Measurements from ENCODE around the gene LSM4.

LSM4 gene

DNA sequence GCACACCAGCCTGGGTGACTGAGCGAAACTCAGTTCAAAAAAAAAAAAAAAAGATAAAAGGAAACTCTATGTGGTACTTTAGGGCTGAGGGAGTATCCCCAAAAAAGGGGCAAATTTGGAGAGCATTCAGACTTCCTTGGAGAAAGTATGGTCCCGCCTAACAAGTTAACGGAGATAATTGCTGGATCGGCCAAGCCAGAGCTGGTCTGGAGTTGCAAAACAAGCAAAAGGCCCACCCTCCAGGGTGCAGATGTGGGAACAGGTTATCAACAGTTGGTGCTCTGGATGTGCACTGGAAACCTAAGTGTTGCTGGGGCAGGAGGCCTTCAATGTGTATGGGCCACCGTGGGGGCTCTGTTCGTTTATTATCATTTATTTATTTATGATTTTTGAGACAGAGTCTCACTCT is 51.4 kb downstream of the LSM4 start:
- no peak for DNase-seq

DNA sequence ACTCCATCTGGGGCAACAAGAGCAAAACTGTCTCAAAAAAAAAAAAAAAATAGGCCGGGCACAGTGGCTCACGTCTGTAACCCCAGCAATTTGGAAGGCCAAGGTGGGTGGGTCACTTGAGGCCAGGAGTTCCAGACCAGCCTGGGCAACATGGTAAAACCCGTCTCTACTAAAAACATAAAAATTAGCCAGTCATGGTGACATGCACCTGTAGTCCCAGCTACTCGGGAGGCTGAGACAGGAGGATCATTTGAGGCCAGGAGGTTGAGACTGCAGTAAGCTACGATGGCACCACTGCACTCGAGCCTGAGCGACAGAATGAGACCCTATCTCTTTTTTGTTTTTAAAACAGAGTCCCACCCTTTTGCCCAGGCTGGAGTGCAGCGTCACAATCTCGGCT is 52.5 kb downstream of the LSM4 start:
- no peak for DNase-seq

DNA sequence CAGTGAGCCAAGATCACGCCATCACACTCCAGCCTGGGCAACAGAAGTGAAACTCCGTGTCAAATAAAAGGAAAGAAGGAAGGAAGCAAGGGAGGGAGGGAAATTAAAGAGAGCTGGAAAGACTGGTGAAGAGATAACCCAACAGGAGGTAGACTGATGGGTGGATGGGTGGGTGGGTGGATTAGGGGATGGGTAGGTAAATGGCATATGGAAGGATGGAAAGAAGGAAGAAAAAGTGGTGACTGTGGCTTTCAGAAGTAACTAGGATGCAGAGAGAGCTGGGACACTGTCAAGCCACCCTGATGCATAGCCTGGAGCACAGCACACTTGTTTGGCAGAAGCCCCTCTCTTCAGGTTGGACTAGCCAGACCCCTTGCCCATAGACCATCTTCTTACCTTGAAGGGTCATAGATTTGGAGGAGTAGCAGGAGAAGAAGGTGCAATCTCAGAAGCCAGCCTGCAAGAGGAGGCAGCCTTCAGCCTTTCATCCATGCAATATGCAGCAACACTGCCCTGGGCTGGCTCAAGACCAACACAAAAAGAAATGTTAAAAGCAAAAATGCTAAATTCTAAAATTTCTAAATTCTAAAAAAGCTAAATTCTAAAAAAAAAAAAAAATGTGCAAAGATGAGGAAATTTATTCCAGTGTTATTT is 53.7 kb downstream of the LSM4 start:
- no peak for DNase-seq

DNA sequence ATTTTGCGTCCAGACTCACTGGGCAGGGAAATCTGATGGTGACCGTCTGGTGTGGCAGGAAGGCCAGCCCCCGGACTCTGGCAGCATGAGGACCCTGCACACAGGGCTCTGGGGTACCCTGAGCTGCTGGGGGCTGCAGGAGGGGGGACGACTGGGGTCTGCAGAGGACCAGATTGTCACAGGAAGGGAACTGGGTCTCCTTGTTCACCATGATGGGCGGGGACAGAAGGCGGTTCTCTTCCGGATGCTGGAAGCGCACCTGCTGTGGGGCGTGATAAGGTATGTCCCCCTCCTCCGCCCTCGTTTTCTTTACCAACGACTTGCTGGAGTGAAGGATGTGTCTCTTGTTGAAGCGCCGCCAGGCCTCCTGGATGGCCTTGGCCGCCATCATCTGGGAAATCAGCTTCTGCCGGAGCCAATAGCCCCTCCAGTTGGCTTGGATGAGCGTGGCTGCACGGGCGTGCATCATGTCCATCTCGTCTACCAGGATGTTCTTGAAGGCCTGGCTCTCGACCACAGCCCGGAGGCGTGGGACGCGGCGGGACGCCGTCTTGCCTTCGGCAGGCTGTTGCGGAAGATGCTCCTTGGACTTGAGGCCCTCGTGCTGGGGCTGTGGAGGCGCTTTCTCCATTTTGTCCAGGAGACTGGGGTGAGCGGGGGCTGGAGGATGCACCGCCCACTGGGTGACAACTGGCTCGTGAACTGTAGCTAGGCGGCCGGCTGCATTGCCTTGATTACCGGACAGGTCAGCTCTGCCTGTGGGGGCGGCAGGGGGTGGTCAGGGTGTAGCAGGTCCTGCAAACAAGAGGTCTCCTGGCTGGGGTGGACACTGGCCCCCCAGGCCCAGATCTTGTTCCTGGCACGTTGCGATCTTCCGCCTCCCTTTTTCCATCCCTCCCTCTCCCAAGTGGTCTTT is 55.8 kb downstream of the LSM4 start:
- DNase-seq = no peak

DNA sequence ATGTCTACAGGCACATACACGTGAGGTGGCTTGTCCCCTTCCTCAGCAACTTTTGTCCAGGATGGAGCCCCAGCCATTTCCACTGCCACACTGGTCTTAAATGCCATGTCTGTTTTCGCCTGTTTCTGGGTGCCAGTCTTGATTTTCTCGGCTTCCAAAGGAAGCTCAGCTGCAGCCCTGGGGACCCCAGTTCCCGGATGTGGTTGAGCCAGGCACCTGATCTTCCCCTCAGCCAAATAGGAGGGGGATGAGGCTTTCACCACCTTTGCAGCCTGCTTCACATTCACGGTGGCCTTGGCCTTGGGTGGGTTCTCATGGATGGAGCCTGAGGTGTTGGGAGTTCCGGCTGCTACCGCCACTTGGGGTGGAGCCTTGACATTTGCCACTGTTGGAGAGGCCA is 57.3 kb downstream of the LSM4 start:
- no peak for DNase-seq

DNA sequence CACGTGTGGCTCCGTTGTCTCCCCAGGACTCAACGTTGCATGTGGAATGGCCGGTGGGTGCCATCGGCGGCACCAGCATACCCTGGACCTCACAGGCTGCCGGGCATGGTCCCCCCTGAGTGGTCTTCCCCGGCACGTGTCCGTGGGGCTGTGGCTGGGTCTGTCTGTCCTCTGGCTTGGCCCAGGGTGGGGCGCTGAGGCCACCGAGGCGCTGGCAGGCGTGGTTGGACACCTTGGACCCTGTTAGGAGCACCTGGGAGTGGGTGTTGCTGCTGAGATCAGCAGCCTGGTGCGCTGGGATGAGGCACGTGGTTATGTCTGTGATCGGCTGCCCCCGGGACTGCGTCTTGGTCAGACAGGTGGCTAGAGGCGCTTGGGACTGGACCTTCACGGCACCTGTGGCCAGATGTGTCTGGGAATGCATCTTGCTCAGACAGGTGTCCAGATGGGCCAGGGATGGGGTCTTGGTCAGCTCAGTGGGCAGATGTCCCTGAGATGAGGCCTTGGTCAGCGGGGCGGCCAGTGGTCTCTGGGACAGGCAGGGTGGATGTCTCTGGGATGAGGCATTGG is 57.8 kb downstream of the LSM4 start:
- no peak for DNase-seq

DNA sequence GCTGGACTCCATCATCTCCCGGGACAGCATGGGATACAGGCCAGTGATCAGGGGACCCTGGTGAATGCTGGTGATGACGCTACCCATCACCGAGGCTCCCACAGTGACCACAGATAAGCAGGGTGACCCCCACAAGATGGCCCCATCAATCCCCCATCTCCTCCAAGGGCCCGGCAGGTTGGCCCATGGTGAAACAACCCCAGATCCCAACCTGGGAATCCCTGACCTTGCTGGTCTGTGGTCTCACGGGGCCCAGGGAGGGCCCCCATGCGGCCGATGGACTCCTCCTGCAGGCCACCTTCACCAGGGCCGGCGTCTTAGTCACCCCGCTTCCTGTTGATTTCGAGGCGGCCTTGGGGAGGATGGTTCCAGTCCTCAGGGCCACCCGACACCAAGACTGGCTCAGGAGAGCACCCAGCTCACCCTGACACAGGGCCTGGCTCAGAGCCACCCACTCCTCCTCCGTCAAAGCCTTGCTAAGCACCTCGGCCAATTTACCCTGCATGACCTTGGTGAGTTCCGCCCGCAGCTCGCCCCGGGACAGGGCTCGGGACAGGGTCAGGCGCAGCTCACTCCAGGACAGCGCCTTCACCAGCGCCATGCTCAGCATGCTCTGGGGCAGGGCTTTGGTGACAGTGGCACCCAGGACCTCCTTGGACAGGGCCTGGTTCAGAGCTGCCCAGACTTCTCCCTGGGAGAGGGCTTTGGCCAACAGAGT is 58.6 kb downstream of the LSM4 start:
- no peak for DNase-seq

DNA sequence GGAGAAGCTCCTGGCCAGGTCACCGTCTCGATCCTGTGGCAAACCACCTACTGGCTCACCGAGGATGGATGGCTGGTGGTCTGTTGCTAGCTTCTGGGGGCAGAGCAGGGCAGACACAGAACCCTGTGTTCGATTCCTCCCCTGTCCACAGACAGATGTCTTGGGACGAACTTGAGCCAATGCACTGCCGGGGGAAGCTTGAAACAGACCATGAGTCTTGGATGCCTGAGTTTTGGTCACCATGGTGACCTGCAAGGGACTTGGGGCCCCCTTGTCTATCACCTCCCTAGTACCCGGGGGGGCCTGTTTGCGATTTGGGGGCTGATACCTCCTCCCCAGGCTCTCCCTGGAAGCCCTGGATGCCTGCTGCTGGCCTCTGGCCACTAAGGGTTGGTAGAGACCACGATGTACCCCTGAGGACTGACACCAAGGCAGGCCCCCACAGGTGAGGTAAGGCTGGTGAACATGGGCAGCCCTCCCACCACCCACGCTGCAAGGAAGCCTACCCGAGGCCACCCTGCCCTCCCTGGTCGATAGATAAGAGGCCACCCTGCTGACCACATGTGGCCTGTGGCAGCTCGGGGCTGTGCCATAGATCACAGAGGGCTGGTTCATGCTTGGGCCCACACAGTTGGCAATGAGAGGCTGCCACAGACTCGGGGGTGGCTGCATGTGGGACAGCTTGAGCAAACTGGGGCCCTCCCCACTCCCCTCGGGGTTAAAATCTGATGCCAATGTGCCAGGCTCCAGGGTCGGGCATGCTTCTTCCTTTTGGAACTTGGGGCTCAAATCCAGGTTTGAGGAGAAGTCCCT is 59.3 kb downstream of the LSM4 start:
- no peak for DNase-seq

DNA sequence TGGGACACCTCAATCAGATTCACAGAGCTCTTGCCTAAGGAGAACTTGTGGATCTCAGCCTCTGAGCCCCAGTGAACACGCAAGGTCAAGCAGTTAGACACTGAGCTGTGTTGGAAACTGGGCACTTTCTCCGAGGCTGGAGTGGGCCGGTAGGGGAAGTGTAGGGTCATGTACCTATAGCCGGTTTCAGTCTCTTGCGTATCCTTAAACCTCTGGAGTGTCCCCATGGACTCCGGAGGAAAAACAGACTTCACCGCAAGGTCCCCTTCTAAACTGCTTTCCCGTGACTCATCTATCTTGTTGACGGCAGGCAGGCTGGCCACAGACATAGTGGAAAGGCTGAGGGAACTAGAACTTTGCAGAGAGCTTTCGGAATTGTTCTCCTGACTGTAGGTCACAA is 60.0 kb downstream of the LSM4 start:
- DNase-seq = no peak

DNA sequence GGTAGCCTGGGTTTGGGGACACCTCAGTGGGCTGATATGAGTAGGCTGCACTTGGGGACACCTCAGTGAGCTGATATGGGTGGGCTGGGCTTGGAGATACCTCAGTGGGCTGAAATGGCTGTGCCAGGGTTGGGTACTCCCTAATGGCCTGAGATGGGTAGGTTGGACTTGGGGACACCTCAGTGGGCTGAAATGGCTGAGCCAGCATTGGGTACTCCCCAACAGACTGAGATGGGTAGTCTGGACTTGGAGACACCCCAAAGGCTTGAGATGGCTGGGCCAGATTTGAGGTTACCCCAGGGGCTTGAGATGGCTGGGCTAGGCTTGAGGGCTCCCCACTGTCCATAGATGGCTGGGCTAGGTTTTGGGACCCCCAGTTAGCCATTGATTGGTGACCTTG is 60.7 kb downstream of the LSM4 start:
- no peak for DNase-seq

DNA sequence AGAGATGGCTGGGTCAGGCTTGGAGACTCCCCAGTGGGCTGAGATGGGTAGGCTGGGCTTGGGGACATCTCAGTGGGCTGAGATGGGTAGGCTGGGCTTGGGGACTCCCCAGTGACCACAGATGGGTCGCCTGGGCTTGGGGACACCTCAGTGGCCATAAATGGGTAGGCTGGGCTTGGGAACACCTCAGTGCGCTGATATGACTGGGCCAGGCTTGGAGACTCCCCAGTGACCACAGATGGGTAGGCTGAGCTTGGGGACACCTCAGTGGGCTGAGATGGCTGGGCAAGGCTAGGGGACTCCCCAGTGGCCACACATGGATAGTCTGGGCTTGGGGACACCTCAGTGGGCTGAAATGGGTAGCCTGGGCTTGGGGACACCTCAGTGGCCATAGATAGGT is 61.4 kb downstream of the LSM4 start:
- no peak for DNase-seq

DNA sequence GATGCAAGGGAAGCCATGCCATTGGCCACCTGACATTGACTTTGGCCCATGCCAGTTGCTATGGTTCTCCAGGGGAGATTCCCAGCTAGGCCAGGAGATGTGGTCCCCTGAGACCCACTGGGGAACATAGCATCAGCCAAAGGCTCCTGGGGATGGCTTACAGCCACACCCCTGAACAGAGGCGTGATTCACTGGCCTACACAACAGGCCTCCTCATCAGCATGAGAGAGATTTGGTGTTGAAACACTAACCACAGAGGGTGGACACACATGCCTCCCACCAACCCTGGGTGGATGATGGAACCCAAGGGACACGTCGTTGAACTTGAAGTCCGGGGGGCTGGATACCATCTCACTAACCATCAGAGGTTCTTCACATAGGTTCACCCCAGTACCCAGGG is 63.0 kb downstream of the LSM4 start:
- DNase-seq = no peak

DNA sequence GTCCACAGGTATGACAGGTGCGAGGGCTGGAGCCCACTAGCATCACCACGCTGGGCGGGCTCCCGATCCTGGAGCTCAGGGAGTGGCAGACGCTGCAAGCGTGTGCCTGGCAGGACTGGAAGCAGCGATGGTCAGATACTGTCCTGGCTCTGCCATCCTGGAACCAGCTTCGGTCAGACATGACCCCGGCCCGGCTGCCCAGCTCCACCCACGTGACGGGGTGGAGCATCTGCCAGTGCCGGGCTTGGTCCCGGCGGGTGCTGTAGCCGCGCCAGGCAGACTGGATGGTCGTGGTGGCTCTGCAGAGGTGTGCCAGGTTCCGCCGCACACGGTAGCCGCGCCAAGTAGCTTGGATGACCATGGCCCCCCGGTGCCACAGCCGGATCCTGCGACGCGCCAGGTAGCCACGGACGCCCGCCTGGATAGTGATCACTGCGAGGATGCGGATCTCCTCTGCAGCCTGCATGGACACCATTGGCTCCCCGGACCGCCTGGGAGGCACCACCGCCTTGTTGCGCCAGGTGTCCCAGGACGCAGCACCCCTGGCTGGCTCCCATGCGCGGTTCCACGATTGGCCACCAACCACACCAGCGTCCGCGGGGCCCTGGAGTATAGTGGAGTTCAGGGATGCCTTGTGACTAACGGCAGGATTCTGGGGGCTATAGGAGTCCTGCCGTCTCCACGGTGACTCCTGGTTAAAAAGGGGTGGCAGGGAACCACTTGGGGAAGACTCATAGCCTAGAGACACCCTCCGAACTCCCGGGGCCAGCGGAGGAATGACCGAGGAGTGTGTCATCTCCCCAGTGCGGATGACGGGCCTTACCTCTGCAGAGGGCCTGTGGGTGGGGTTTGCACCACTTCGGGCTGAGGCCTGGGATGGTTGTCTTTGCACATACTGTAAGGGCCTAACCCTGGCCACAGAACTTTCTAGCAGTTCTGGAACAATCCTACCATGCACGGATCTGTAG is 65.1 kb downstream of the LSM4 start:
- no peak for DNase-seq
